AG04450 (cell line): ENCODE measurements around the gene SPEF2. TPM values are rescaled to one million over a fixed set of nuclear protein-coding genes. Genes with fewer than 3 reads are reported as not detected.

Experiments used
- CTCF ChIA-PET: fragments of 300-600, 350-600 bp; formaldehyde crosslinking; extraction: SDS; loops from one replicate; lab custom pipeline; 2022; ENCODE audit warnings: antibody characterized with exemption, inconsistent platforms; lab: Charles Lee
- POLR2A ChIA-PET: fragments of 350-600 bp; formaldehyde crosslinking; extraction: SDS; loops from one replicate; lab custom pipeline; 2021; ENCODE audit warnings: antibody characterized with exemption, inconsistent platforms; lab: Yijun Ruan, JAX
- DNase-seq: peaks from one replicate; pipeline ENCODE4 v3.0.0-alpha.2; 2011; ENCODE audit warnings: low read depth, low spot score
- H3K27ac ChIP-seq: one replicate; pipeline ENCODE4 v1.5.1; 2012; ENCODE audit warnings: low read depth, low read length, control low read depth
- H3K27me3 ChIP-seq: one replicate; pipeline ENCODE4 v1.6.0; 2012; ENCODE audit warnings: low read length; ENCODE audit not compliant: control insufficient read depth, insufficient read depth
- H3K4me3 ChIP-seq: 2 replicates; pipeline ENCODE4 v1.5.1; 2011; ENCODE audit warnings: mild to moderate bottlenecking, low read depth, low read length, control low read depth
- H3K9me3 ChIP-seq: 2 replicates; pipeline ENCODE4 v1.5.1; 2012; ENCODE audit warnings: low read length; ENCODE audit not compliant: control insufficient read depth, insufficient read depth
- CTCF ChIP-seq: IDR thresholded peaks from 2 replicates; pipeline ENCODE4 v1.5.1; 2011; ENCODE audit warnings: low read depth, low read length, control low read depth, inconsistent platforms
- polyA plus RNA-seq: library from polyadenylated mRNA; depleted of rRNA; stranded (reverse); fragments of >200 nt; gene quantifications from 2 replicates; pipeline ENCODE4 v1.2.3, GENCODE V29; 2011

Gene SPEF2
- polyA plus RNA-seq, 1 experiment = 4.2 TPM

- ChIA-PET CTCF (no interaction called here), POLR2A (no interaction called here)
- no peak overlapping the region for H3K27ac ChIP-seq
- H3K9me3 ChIP-seq = no peaks in the 10 kb centered on the region
- no peaks in the 10 kb centered on the region for H3K27me3 ChIP-seq
- no peak for DNase-seq
- no peak for TF ChIP-seq CTCF
- no peak overlapping the region for H3K4me3 ChIP-seq
Measured at GRCh38 chr5:35598707-35599370, 18.8 kb upstream of the SPEF2 start.

GRCh38 chr5:35600591-35600990 lies 17.1 kb upstream of the SPEF2 start:
- Histone ChIP-seq H3K9me3 (no peaks in the 10 kb centered on the region), H3K4me3 (no peak overlapping the region), H3K27ac (no peak overlapping the region), H3K27me3 (no peaks in the 10 kb centered on the region)
- no peak for TF ChIP-seq CTCF
- ChIA-PET POLR2A (no interaction called here), CTCF (interaction anchor here (1.1 kb wide), 1 partner anchor 17 kb away, joined by 3 read pairs; no protein-coding TSS in a partner anchor)
- DNase-seq = no peak

GRCh38 chr5:35608881-35609779 lies 8.5 kb upstream of the SPEF2 start:
- TF ChIP-seq CTCF = no peak
- Histone ChIP-seq H3K9me3 (no peaks in the 10 kb centered on the region), H3K4me3 (no peak overlapping the region), H3K27ac (no peak overlapping the region), H3K27me3 (no peaks in the 10 kb centered on the region)
- ChIA-PET POLR2A (no interaction called here), CTCF (no interaction called here)
- no peak for DNase-seq

GRCh38 chr5:35617060-35617434 lies 616 bp upstream of the SPEF2 start:
- no peaks in the 10 kb centered on the region for H3K27me3 ChIP-seq
- no peak overlapping the region for H3K27ac ChIP-seq
- ChIA-PET CTCF (interaction anchor here (0.6 to 4.8 kb wide), 13 partner anchors 9 to 313 kb away, joined by 3 to 104 read pairs (median 5); no protein-coding TSS in a partner anchor), POLR2A (no interaction called here)
- DNase-seq = no peak
- TF ChIP-seq CTCF = no peak
- H3K4me3 ChIP-seq = peak overlapping the region; percentile 89; the same call in 1 of the 2 replicates
- H3K9me3 ChIP-seq = no peaks in the 10 kb centered on the region; the same call in 1 of the 2 replicates

- H3K27me3 ChIP-seq = no peaks in the 10 kb centered on the region
- ChIA-PET CTCF (interaction anchor here (1.1 to 4.8 kb wide), 6 partner anchors 9 to 312 kb away, joined by 3 to 104 read pairs (median 12); no protein-coding TSS in a partner anchor), POLR2A (no interaction called here)
- DNase-seq = no peak
- H3K27ac ChIP-seq = no peak overlapping the region
- peak overlapping the region; percentile 89 for H3K4me3 ChIP-seq
- TF ChIP-seq CTCF = no peak
- H3K9me3 ChIP-seq = no peaks in the 10 kb centered on the region; the same call in 1 of the 2 replicates
Measured at GRCh38 chr5:35618304-35618636, 607 bp downstream of the SPEF2 start.
